Breast epithelium (tissue), 3 donors: ENCODE data around the gene C1orf21.
"Not testable (repeated sequence)": the region's sequence is repeated elsewhere in the genome, so short reads cannot be mapped to it uniquely, and the experiment has no call there.

Experiments used
- POLR2A ChIP-seq: fragments of 450-650 bp; IDR thresholded peaks from one replicate; pipeline ENCODE4 v1.6.1; 2016; ENCODE audit warnings: antibody characterized with exemption, mild to moderate bottlenecking, moderate library complexity
- TF ChIP-seq, protein P1 (sequence below), 3 donors: fragments of 450-650 bp; IDR thresholded peaks; one replicate each; pipeline ENCODE4 v1.5.1; 2016 to 2017; ENCODE audit warnings: antibody characterized with exemption in 3 of 3, mild to moderate bottlenecking in 3 of 3, moderate library complexity in 3 of 3

DNA sequence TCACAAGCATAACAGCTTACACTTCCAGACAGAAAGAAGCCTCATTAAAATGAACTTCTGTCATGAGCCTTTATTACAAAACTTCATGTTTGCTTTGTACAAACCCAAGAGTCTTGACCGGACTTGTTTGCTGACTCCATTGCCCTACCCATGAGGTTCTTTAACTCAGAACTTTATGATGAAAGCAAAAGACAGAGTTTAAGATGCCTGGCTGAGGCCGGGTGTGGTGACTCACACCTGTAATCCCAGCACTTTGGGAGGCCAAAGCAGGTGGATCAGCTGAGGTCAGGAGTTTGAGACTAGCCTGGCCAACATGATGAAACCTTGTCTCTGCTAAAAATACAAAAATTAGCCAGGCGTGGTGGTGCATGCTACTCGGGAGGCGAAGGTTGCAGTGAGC, 225.4 kb downstream of the C1orf21 start:
- not testable (repeated sequence) for TF ChIP-seq POLR2A
- TF ChIP-seq, protein P1, sequence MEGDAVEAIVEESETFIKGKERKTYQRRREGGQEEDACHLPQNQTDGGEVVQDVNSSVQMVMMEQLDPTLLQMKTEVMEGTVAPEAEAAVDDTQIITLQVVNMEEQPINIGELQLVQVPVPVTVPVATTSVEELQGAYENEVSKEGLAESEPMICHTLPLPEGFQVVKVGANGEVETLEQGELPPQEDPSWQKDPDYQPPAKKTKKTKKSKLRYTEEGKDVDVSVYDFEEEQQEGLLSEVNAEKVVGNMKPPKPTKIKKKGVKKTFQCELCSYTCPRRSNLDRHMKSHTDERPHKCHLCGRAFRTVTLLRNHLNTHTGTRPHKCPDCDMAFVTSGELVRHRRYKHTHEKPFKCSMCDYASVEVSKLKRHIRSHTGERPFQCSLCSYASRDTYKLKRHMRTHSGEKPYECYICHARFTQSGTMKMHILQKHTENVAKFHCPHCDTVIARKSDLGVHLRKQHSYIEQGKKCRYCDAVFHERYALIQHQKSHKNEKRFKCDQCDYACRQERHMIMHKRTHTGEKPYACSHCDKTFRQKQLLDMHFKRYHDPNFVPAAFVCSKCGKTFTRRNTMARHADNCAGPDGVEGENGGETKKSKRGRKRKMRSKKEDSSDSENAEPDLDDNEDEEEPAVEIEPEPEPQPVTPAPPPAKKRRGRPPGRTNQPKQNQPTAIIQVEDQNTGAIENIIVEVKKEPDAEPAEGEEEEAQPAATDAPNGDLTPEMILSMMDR (IDR thresholded peaks at IDR 0.05): not testable (repeated sequence)
